HCT116 (cell line): ENCODE results near the gene CLDN5. TPM values are rescaled to one million over a fixed set of nuclear protein-coding genes. Genes with fewer than 3 reads are reported as not detected.

Experiments used
- ATAC-seq: fragments of 200-7000 bp; cut with Tn5 transposase; 2 replicates; pipeline ENCODE4 v1.9.1; 2020; ENCODE audit warnings: mild to moderate bottlenecking, moderate library complexity
- BruUV-seq: library from RNA; stranded (reverse); fragments of 400-500 nt; replicated peaks from 2 replicates; lab custom pipeline; 2021; lab: Mats Ljungman, UMichigan
- CTCF ChIA-PET: fragments of 300-600 bp; sonication (Branson Sonifier 250); formaldehyde crosslinking; loops from one replicate; lab custom pipeline; 2021; ENCODE audit warnings: antibody characterized with exemption; lab: Charles Lee
- POLR2A ChIA-PET: fragments of 300-600, 350-600 bp; sonication (Branson Sonifier 250); formaldehyde crosslinking; loops from one replicate; lab custom pipeline; 2021; ENCODE audit warnings: antibody characterized with exemption; lab: Charles Lee
- RAD21 ChIA-PET, 2 experiments: fragments of 300-600 bp; sonication (Branson Sonifier 250); formaldehyde crosslinking; loops; one replicate each; lab custom pipeline; 2023; ENCODE audit warnings: low total read pairs in 2 of 2; ENCODE audit not compliant: uncharacterized antibody in 2 of 2, unreplicated experiment in 2 of 2, low non-redundant PET in 1 of 2; lab: Charles Lee
- DNase-seq: peaks from one replicate; pipeline ENCODE4 v3.0.0-alpha.2; 2010; ENCODE audit warnings: low read depth, low spot score
- H2AFZ ChIP-seq: fragments of 200-600 bp; shearing (Covaris generic), sonication (generic); 2 replicates; pipeline ENCODE4 v1.6.1; 2017; ENCODE audit warnings: low read depth, mixed run types, mixed read lengths, antibody characterized with exemption, low read length; ENCODE audit not compliant: poor library complexity, severe bottlenecking
- H3K27ac ChIP-seq: 2 replicates; pipeline ENCODE4 v1.5.1; 2012; ENCODE audit warnings: low read depth, low read length
- H3K27me3 ChIP-seq: fragments of 200-600 bp; sonication (generic); 2 replicates; pipeline ENCODE4 v1.6.1; 2016; ENCODE audit warnings: mixed run types, low read length, mixed read lengths; ENCODE audit not compliant: insufficient read depth
- H3K36me3 ChIP-seq, 2 experiments: fragments of 200-500 bp in 1 of 2; fragments of 200-600 bp in 1 of 2; sonication (Bioruptor generic) in 1 of 2; sonication (generic) in 1 of 2; 2 replicates each; pipeline versions ENCODE4 v1.5.1 to v1.6.1; 2014 to 2016; ENCODE audit warnings: low read length in 2 of 2, inconsistent platforms in 1 of 2, mixed read lengths in 1 of 2, mixed run types in 1 of 2; ENCODE audit not compliant: insufficient read depth in 2 of 2, control insufficient read depth in 1 of 2
- H3K4me1 ChIP-seq, 2 experiments: fragments of 200-600 bp in 1 of 2; sonication (generic) in 1 of 2; 2 replicates each; pipeline versions ENCODE4 v1.5.1 to v1.6.1; 2012 to 2017; ENCODE audit warnings: low read length in 2 of 2, inconsistent platforms in 1 of 2, mild to moderate bottlenecking in 1 of 2, mixed read lengths in 1 of 2, mixed run types in 1 of 2, moderate library complexity in 1 of 2; ENCODE audit not compliant: insufficient read depth in 2 of 2, control insufficient read depth in 1 of 2
- H3K4me2 ChIP-seq: fragments of 200-600 bp; sonication (generic); 2 replicates; pipeline ENCODE4 v1.6.1; 2017; ENCODE audit warnings: mixed run types, low read length, mixed read lengths
- H3K4me3 ChIP-seq, 2 experiments: fragments of 200-600 bp in 1 of 2; sonication (generic) in 1 of 2; replicated peaks in 1 of 2; 2 replicates each; pipeline ENCODE4 v1.5.1; 2011 to 2016; ENCODE audit warnings: low read length in 2 of 2, control low read depth in 1 of 2, low read depth in 1 of 2, mild to moderate bottlenecking in 1 of 2, mixed read lengths in 1 of 2, mixed run types in 1 of 2
- H3K79me2 ChIP-seq: fragments of 200-600 bp; sonication (generic); 2 replicates; pipeline ENCODE4 v1.6.1; 2017; ENCODE audit warnings: mild to moderate bottlenecking, mixed run types, low read length, moderate library complexity, mixed read lengths; ENCODE audit not compliant: insufficient read depth
- H3K9ac ChIP-seq: fragments of 200-600 bp; sonication (generic); 2 replicates; pipeline ENCODE4 v1.6.1; 2016; ENCODE audit warnings: low read length, mixed read lengths
- H3K9me2 ChIP-seq: fragments of 200-600 bp; sonication (generic), shearing (Covaris generic); 2 replicates; pipeline ENCODE4 v1.6.1; 2017; ENCODE audit warnings: mixed run types, mild to moderate bottlenecking, moderate library complexity; ENCODE audit not compliant: insufficient read depth
- H3K9me3 ChIP-seq, 2 experiments: fragments of 200-500 bp in 1 of 2; fragments of 200-600 bp in 1 of 2; sonication (Bioruptor generic) in 1 of 2; sonication (generic) in 1 of 2; 2 replicates each; pipeline ENCODE4 v1.6.1; 2014 to 2017; ENCODE audit warnings: low read length in 2 of 2, mixed read lengths in 2 of 2, inconsistent platforms in 1 of 2, low read depth in 1 of 2, mild to moderate bottlenecking in 1 of 2, mixed run types in 1 of 2, moderate library complexity in 1 of 2; ENCODE audit not compliant: control insufficient read depth in 1 of 2, insufficient read depth in 1 of 2
- H4K20me1 ChIP-seq: fragments of 200-600 bp; sonication (generic), shearing (Covaris generic); 2 replicates; pipeline ENCODE4 v1.6.1; 2017; ENCODE audit warnings: mixed run types, mild to moderate bottlenecking, moderate library complexity; ENCODE audit not compliant: insufficient read depth
- CBX3 ChIP-seq: IDR thresholded peaks from 2 replicates; pipeline ENCODE4 v1.6.1; 2012; ENCODE audit warnings: low read depth
- CEBPB ChIP-seq: IDR thresholded peaks from 2 replicates; pipeline ENCODE4 v1.6.1; 2012; ENCODE audit warnings: low read depth
- CTCF ChIP-seq, 3 experiments: fragments of 200-600 bp in 1 of 3; sonication (generic) in 1 of 3; IDR thresholded peaks in 2 of 3; conservative IDR thresholded peaks in 1 of 3; 2 replicates each; pipeline ENCODE4 v1.5.1; 2012 to 2017; ENCODE audit warnings: low read depth in 2 of 3, low read length in 2 of 3, antibody characterized with exemption in 1 of 3, borderline replicate concordance in 1 of 3, control low read depth in 1 of 3, mild to moderate bottlenecking in 1 of 3, mixed read lengths in 1 of 3, mixed run types in 1 of 3, moderate library complexity in 1 of 3; ENCODE audit not compliant: insufficient read depth in 1 of 3
- ELF1 ChIP-seq: IDR thresholded peaks from 2 replicates; pipeline ENCODE4 v1.6.1; 2012; ENCODE audit warnings: low read depth, borderline replicate concordance
- EZH2 ChIP-seq: fragments of 200-600 bp; sonication (generic); IDR thresholded peaks from 2 replicates; pipeline ENCODE4 v1.6.1; 2017; ENCODE audit warnings: antibody characterized with exemption, mixed run types
- EZH2phosphoT487 ChIP-seq: fragments of 200-600 bp; IDR thresholded peaks from 2 replicates; pipeline ENCODE4 v1.6.1; 2018; ENCODE audit warnings: antibody characterized with exemption, borderline replicate concordance
- FOSL1 ChIP-seq: IDR thresholded peaks from 2 replicates; pipeline ENCODE4 v1.6.1; 2012; ENCODE audit warnings: low read depth
- JUND ChIP-seq: IDR thresholded peaks from 2 replicates; pipeline ENCODE4 v1.6.1; 2012
- MAX ChIP-seq: IDR thresholded peaks from 2 replicates; pipeline ENCODE4 v1.6.1; 2012
- POLR2AphosphoS5 ChIP-seq: IDR thresholded peaks from 2 replicates; pipeline ENCODE4 v1.6.1; 2011; ENCODE audit warnings: mild to moderate bottlenecking, low read depth, low read length, moderate library complexity
- YY1 ChIP-seq: IDR thresholded peaks from 2 replicates; pipeline ENCODE4 v1.6.1; 2011; ENCODE audit warnings: low read length, low read depth, moderate library complexity, mild to moderate bottlenecking; ENCODE audit not compliant: insufficient replicate concordance; ENCODE audit errors: extremely low read depth
- ZBTB33 ChIP-seq: IDR thresholded peaks from 2 replicates; pipeline ENCODE4 v1.6.1; 2011; ENCODE audit warnings: mild to moderate bottlenecking, low read length, moderate library complexity; ENCODE audit not compliant: insufficient replicate concordance; ENCODE audit errors: extremely low read depth
- ZNF274 ChIP-seq: fragments of 200-500 bp; sonication (Bioruptor generic); IDR thresholded peaks from 2 replicates; pipeline ENCODE4 v1.6.1; 2014; ENCODE audit warnings: mild to moderate bottlenecking, low read depth, low read length, inconsistent platforms
- intact Hi-C: fragments of 100-400 bp; cut with micrococcal nuclease; formaldehyde crosslinking; loops from 2 replicates; pipeline ENCODE4 v1.10.0; 2022
- total RNA-seq: library from RNA; stranded (reverse); gene quantifications from one replicate; pipeline ENCODE4 v1.2.1, GENCODE V29; 2021; ENCODE audit not compliant: unreplicated experiment

Gene CLDN5
- total RNA-seq, 1 experiment from 2014 or later: 0.32 TPM

- no peaks in the 10 kb centered on the region for H3K9me2 ChIP-seq
- no peaks in the 10 kb centered on the region for H4K20me1 ChIP-seq
- no peak overlapping the region for H2AFZ ChIP-seq
- TF ChIP-seq YY1 (no peak), EZH2phosphoT487 (no peak), JUND (no peak), CEBPB (no peak), POLR2AphosphoS5 (no peak), ELF1 (no peak), EZH2 (no peak), CBX3 (no peak), ZBTB33 (no peak), FOSL1 (no peak), MAX (no peak), ZNF274 (no peak), CTCF (IDR thresholded peaks at IDR 0.05 in 2 of 3, conservative IDR thresholded peaks at IDR 0.05 in 1 of 3; ENCODE audit: borderline replicate concordance in 1 of 3, insufficient read depth in 1 of 3, low read depth in 2 of 3, low read length in 2 of 3) (no peak)
- ATAC-seq (no peak), DNase-seq (no peak)
- POLR2A ChIA-PET: no interaction called here
- H3K79me2 ChIP-seq: no peaks in the 10 kb centered on the region
- no peaks in the 10 kb centered on the region for H3K9me3 ChIP-seq
- CTCF ChIA-PET: no interaction called here
- no TSS peak for BruUV-seq
- H3K27me3 ChIP-seq: no peaks in the 10 kb centered on the region
- no peak overlapping the region for H3K4me2 ChIP-seq
- H3K4me1 ChIP-seq: no peaks in the 10 kb centered on the region
- RAD21 ChIA-PET: no interaction called here
- peaks cover 0 to 13% of the 10 kb centered on the region in 2 experiments; a peak in 3 of 4 replicates for H3K36me3 ChIP-seq
- H3K9ac ChIP-seq: no peak overlapping the region
- intact Hi-C loops: no loop called here
- H3K4me3 ChIP-seq: no peak overlapping the region
- no peak overlapping the region for H3K27ac ChIP-seq
These were observed 18.0 kb downstream of the CLDN5 start for GRCh38 chr22:19506212-19506611.
